Activated T-cell treated with anti-CD3 and anti-CD28 coated beads, Interleukin-2, amount 50 U/mL, for 24 hours (primary cell): ENCODE results near the gene CHN2.

Source experiments
- DNase-seq: peaks from one replicate; pipeline ENCODE4 v3.0.0-alpha.2; 2020
- H3K27ac Mint-ChIP-seq: 2 replicates; pipeline ENCODE4 v1.8.0; 2020; ENCODE audit warnings: mild to moderate bottlenecking, mixed read lengths
- H3K27me3 Mint-ChIP-seq: 2 replicates; pipeline ENCODE4 v1.8.0; 2020; ENCODE audit warnings: mixed read lengths
- H3K36me3 Mint-ChIP-seq: 2 replicates; pipeline ENCODE4 v1.8.0; 2020; ENCODE audit warnings: low read depth, mixed read lengths
- H3K4me1 Mint-ChIP-seq: 2 replicates; pipeline ENCODE4 v1.8.0; 2020; ENCODE audit warnings: low read depth, mixed read lengths
- H3K4me3 Mint-ChIP-seq: 2 replicates; pipeline ENCODE4 v1.8.0; 2020; ENCODE audit warnings: mild to moderate bottlenecking, moderate library complexity, mixed read lengths
- H3K9me3 Mint-ChIP-seq: 2 replicates; pipeline ENCODE4 v1.8.0; 2020; ENCODE audit warnings: mixed read lengths

The CHN2 gene

GRCh38 chr7:29285444-29285793 lies 90.8 kb downstream of the CHN2 start:
- Mint-ChIP-seq H3K27me3 (peaks cover 28% of the 10 kb centered on the region), H3K36me3 (no peaks in the 10 kb centered on the region), H3K9me3 (no peaks in the 10 kb centered on the region), H3K27ac (peak overlapping the region; percentile 15), H3K4me1 (peaks cover 34% of the 10 kb centered on the region), H3K4me3 (no peak overlapping the region)
- no peak for DNase-seq

- Mint-ChIP-seq H3K27me3 (peaks cover 29% of the 10 kb centered on the region), H3K4me1 (peaks cover 34% of the 10 kb centered on the region), H3K4me3 (no peak overlapping the region), H3K27ac (no peak overlapping the region), H3K36me3 (no peaks in the 10 kb centered on the region), H3K9me3 (no peaks in the 10 kb centered on the region)
- no peak for DNase-seq
These were observed 91.3 kb downstream of the CHN2 start for GRCh38 chr7:29285861-29286260.

- H3K4me1 Mint-ChIP-seq = peaks cover 34% of the 10 kb centered on the region
- DNase-seq = no peak
- no peaks in the 10 kb centered on the region for H3K9me3 Mint-ChIP-seq
- no peaks in the 10 kb centered on the region for H3K36me3 Mint-ChIP-seq
- H3K27ac Mint-ChIP-seq = no peak overlapping the region
- no peak overlapping the region for H3K4me3 Mint-ChIP-seq
- peaks cover 27% of the 10 kb centered on the region for H3K27me3 Mint-ChIP-seq
These were observed 92.8 kb downstream of the CHN2 start for GRCh38 chr7:29287366-29287765.

DNA sequence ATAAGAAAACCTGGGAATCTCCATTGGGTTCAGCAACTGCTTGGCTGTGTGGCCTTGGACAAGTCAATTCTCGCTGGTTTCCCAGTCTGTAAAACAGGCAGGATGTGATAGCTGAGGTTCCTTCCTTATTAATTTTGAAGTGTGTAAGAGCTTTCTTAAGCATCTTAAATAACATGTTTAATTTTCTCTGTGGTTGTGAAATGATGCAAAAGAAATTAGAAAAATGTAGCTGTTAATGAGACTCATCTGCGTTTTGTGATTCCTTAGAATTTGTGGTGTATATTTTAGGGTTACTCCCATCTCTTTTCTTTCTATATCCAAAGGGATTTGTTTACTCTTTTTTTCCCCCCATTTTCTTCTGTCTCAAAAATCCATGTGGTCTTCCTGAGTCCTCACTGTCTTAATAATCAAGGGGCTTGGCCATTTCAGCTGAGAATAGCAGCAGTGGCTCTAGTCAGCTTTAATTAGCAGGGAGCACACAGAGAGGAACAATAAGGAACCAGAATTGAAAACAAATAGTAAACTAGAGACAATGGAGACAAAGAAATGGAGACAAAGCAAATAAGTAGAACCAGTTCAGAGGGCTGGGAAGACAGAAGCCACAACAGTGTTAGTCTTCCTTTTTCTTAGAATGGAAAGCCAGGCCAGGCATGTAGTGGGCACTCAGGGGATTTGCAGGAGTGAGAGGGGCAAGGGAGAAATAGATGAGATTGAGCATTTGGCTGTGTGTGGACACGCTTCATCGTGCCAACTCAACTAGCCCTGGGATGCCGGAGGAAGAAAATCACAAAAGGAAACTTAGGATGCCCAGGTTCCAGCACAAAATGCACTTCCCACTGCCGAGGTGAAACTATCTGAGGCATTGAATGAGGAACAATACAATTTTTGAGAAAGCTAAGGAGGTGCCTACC lies 93.9 kb downstream of the CHN2 start:
- H3K9me3 Mint-ChIP-seq = no peaks in the 10 kb centered on the region
- no peaks in the 10 kb centered on the region for H3K36me3 Mint-ChIP-seq
- H3K4me3 Mint-ChIP-seq = no peak overlapping the region
- no peak for DNase-seq
- peaks cover 34% of the 10 kb centered on the region for H3K4me1 Mint-ChIP-seq
- no peak overlapping the region for H3K27ac Mint-ChIP-seq
- peaks cover 18% of the 10 kb centered on the region for H3K27me3 Mint-ChIP-seq

- Mint-ChIP-seq H3K4me1 (peaks cover 34% of the 10 kb centered on the region), H3K36me3 (no peaks in the 10 kb centered on the region), H3K27me3 (peaks cover 18% of the 10 kb centered on the region), H3K4me3 (no peak overlapping the region), H3K27ac (no peak overlapping the region), H3K9me3 (no peaks in the 10 kb centered on the region)
- no peak for DNase-seq
These were observed 94.8 kb downstream of the CHN2 start for GRCh38 chr7:29289156-29290021.

DNA sequence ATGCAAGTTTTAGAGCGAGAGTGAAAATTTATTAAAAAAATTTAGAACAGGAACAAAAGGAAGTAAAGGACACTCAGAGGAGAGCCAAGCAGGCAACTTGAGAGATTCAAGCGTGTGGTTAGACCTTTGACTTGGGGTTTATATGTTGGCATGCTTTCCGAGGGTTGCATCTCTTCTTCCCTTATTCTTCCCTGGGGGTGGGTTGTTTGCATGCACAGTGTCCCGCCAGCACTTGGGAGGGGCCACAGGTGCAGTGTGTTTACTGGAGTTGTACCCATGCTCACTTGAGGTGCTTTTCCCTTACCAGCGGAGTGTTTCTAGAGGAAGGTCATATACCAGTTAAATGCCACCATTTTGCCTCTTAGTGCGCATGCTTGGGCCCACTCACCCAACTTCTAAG lies 96.3 kb downstream of the CHN2 start:
- Mint-ChIP-seq H3K27ac (no peak overlapping the region), H3K36me3 (no peaks in the 10 kb centered on the region), H3K4me3 (no peak overlapping the region), H3K4me1 (peaks cover 23% of the 10 kb centered on the region), H3K9me3 (no peaks in the 10 kb centered on the region), H3K27me3 (peaks cover 12% of the 10 kb centered on the region)
- DNase-seq = no peak

DNA sequence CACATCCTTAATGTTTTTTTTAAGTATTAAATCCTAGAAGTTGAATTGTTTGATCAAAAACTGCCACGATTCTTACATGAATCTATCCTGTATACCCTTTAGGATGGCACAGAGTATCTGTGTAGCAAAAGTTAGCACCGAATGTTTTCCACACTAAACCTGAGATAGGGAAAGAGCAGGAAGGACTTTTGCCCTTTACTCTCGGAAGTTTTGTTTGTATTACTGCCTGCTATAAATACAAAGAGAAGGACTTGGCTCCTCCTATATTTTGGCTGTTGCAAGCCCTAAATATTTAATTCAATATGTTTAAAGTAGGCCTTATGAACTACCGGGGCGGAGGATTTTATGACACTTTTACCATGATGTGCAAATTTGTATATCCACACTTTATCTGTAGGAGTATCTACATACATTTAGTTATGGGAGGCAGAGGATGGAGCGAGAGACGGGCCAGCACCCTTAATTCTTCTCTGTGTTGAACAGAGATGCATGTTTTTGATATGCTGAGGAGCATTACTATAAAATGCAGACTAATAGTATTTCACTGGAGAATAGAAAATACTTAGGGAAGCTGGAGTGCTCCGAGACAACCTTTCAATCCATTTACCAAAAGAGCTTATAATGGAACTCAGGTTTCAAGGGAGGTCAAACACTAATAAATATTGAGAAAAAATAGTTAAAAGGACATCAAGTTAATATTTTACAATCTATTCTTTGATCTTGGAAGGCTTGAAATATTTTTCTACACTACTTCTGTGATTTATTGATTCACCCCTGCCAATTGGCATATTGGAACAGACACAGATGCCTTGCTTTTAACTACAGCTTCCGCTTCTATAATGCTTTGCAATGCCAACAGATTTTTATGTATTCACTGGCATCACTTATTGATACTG lies 97.4 kb downstream of the CHN2 start:
- Mint-ChIP-seq H3K36me3 (no peaks in the 10 kb centered on the region), H3K4me1 (peaks cover 17% of the 10 kb centered on the region), H3K4me3 (no peak overlapping the region), H3K27ac (no peak overlapping the region), H3K9me3 (no peaks in the 10 kb centered on the region), H3K27me3 (peaks cover 11% of the 10 kb centered on the region)
- no peak for DNase-seq

DNA sequence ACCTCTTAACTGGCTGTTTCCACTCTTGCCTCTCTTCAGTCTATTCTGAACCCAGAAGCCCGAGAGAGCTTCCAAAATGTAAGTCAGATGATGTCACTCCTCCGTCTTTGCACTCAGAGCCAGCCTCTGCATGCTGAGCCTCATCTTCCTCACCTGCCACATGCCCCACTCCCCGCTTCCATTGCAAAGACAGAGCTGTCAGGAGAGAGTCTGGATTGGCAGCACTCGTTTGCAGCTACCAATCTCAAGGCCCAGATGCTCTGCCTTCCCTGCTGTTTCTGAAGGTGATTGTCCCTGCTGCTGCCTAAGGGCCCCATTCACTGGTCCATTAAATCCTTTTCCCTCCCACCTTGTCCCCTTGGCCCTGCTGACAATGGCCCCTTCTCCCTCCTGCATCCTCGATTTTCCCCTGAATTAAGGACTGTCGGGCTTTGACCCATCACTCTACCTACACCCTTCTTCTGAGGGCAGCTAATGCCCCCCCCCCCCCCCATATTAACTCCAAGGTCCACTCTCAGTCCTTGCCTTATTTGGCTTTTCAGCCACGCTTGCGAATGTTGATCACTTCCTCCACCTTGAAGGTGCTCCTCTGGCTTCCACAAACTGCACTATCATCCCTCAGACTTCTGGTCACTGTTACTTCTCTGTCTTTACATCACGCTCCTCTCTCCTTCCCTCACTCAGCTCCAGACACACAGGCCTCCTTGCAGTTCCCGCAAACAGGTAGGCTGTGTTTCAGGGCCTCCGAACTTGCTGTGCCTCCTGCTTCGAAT lies 98.5 kb downstream of the CHN2 start:
- Mint-ChIP-seq H3K27ac (no peak overlapping the region), H3K27me3 (peaks cover 7% of the 10 kb centered on the region), H3K4me3 (no peak overlapping the region), H3K9me3 (no peaks in the 10 kb centered on the region), H3K36me3 (no peaks in the 10 kb centered on the region), H3K4me1 (peaks cover 10% of the 10 kb centered on the region)
- no peak for DNase-seq

DNA sequence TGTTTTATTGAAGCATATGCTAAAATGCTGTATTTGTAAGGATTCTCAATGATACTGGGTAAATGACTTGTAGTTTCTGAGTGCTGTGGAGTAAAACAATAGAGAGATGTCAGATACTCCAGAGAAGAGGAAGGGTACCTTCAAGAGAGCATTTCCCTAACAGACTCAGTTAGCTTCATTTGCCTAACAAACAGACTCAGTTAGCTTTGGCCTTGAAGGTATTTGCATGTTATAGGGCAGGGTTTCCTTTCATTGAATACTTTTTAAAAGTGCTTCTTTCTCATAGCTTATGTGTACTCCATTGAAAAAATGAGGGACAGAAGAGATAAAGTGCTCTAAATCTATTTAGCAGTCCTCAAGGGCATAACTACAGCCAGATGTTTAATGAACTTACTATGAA lies 101.8 kb downstream of the CHN2 start:
- no peaks in the 10 kb centered on the region for H3K9me3 Mint-ChIP-seq
- no peaks in the 10 kb centered on the region for H3K4me1 Mint-ChIP-seq
- no peaks in the 10 kb centered on the region for H3K27me3 Mint-ChIP-seq
- DNase-seq = no peak
- H3K4me3 Mint-ChIP-seq = no peak overlapping the region
- no peaks in the 10 kb centered on the region for H3K36me3 Mint-ChIP-seq
- H3K27ac Mint-ChIP-seq = no peak overlapping the region

DNA sequence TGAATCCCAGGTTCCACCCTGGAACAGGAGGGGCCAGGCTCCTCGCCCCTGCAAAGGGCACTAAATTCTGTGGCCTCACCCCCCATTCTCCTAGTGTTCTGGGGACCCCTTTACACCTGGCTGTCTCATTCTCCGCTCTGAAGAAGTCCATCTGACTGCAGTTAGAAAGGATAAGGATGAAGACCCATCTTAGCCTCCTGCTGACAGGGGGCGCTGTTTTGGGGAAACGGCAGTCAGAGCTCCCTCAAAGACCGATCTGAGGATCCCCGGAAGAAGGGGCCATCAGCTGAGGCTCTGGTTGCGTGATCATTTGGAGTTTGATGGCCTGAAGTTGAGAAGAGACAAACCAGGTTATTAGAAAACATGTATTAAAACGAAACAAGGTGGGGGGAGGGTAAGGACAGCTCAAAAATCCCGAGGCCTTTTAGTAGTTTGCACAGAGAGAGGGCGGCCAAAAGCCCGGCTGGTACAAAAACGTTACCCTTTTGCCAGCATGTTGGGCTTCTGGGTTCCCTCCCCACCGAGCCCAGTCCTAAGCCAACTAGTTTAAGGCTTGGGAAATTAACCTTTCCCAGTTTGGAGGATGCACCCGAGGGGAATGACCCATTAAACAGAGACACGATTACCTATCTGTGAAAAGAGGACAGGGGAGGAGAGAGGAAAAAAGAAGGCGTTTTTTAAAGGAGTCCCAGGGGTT lies 102.8 kb downstream of the CHN2 start:
- no peak overlapping the region for H3K4me3 Mint-ChIP-seq
- H3K27me3 Mint-ChIP-seq = no peaks in the 10 kb centered on the region
- H3K27ac Mint-ChIP-seq = no peak overlapping the region
- DNase-seq = no peak
- no peaks in the 10 kb centered on the region for H3K4me1 Mint-ChIP-seq
- no peaks in the 10 kb centered on the region for H3K9me3 Mint-ChIP-seq
- no peaks in the 10 kb centered on the region for H3K36me3 Mint-ChIP-seq

- H3K27me3 Mint-ChIP-seq = no peaks in the 10 kb centered on the region
- no peak overlapping the region for H3K27ac Mint-ChIP-seq
- H3K9me3 Mint-ChIP-seq = no peaks in the 10 kb centered on the region
- H3K4me1 Mint-ChIP-seq = no peaks in the 10 kb centered on the region
- no peak overlapping the region for H3K4me3 Mint-ChIP-seq
- no peaks in the 10 kb centered on the region for H3K36me3 Mint-ChIP-seq
- DNase-seq = no peak
These were observed 104.5 kb downstream of the CHN2 start for GRCh38 chr7:29299086-29299485.

- Mint-ChIP-seq H3K27me3 (no peaks in the 10 kb centered on the region), H3K27ac (no peak overlapping the region), H3K36me3 (no peaks in the 10 kb centered on the region), H3K4me3 (no peak overlapping the region), H3K9me3 (no peaks in the 10 kb centered on the region), H3K4me1 (no peaks in the 10 kb centered on the region)
- no peak for DNase-seq
These were observed 105.5 kb downstream of the CHN2 start for GRCh38 chr7:29300026-29300480.

DNA sequence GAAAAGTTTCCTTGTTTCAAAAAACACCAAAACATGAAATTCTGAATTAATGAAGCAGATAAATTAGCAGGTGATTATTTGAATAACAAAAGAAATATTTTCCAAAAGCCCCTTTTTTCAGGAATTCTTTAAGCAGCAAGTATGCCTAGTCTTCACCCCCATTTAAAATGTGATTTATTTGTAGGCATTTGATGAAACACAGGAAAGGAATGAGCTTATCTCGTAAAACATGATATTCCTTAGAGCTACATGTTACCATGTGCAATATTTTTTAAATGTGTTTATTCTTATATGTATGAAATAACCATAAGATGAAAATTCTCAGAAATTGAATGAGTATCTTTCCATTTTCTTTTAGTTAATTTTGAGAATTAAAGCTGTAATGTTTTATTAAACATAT lies 106.1 kb downstream of the CHN2 start:
- Mint-ChIP-seq H3K27me3 (no peaks in the 10 kb centered on the region), H3K4me3 (no peak overlapping the region), H3K36me3 (no peaks in the 10 kb centered on the region), H3K27ac (no peak overlapping the region), H3K9me3 (no peaks in the 10 kb centered on the region), H3K4me1 (no peaks in the 10 kb centered on the region)
- no peak for DNase-seq
